GM12892 (cell line): ENCODE measurements around the gene SKOR2.

Experiments
- POLR2A ChIP-seq: IDR thresholded peaks from 2 replicates; pipeline ENCODE4 v1.6.1; 2011; ENCODE audit warnings: low read depth, low read length, control low read depth
- POLR2AphosphoS5 ChIP-seq: IDR thresholded peaks from 2 replicates; pipeline ENCODE4 v1.6.1; 2011; ENCODE audit warnings: low read depth, low read length, control low read depth

GRCh38 chr18:47209171-47209570 is 42.3 kb downstream of the SKOR2 start:
- TF ChIP-seq POLR2AphosphoS5: no peak
- TF ChIP-seq POLR2A: no peak
